ENCODE results near the gene COL1A2. TPM values are rescaled to one million over a fixed set of nuclear protein-coding genes. Genes with fewer than 3 reads are reported as not detected.
A peak's percentile ranks its signal among the peaks of the same experiment; 100 is the strongest.

COL1A2 gene
- polyA plus RNA-seq, 3 donors from 2014 or later, result not detected

DNA sequence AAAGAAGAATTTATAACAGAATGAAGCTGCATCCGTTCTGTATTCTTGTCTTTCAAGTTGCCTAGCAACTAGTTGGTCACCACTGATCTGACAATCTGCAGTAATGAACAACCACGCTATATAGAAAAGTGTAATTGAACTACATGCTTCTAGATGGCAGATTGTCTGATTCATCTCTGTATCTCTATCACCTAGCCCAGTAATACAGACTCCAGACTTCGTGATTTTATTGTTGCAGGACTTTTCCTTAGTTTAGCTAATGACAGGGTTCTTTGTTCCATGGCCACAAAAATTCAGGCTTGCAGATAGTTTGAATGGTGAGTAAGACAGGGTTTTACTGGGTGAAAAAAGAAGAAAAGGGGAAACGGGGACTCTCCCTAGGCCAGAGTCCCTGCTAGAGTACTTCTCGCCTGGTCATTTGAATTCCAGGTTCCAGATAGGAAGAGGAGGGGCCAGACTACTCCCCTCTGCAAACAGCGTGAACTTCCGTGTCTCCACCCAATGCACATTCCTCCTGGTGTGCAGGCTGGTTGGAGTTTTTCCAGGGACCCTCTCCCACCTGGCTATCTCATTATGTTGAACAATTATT, 45.9 kb downstream of the COL1A2 start:
- DNase-seq, result no peak
- Mint-ChIP-seq H3K4me1 (peaks cover 0 to 3% of the 10 kb centered on the region in 2 donors), H3K9me3 (no peaks in the 10 kb centered on the region), H3K4me3 (no peak overlapping the region), H3K36me3 (no peaks in the 10 kb centered on the region), H3K27ac (no peak overlapping the region), H3K27me3 (ENCODE audit: low read depth in 3 of 3) (peaks cover 0 to 7% (median 0%) of the 10 kb centered on the region in 3 donors)

DNA sequence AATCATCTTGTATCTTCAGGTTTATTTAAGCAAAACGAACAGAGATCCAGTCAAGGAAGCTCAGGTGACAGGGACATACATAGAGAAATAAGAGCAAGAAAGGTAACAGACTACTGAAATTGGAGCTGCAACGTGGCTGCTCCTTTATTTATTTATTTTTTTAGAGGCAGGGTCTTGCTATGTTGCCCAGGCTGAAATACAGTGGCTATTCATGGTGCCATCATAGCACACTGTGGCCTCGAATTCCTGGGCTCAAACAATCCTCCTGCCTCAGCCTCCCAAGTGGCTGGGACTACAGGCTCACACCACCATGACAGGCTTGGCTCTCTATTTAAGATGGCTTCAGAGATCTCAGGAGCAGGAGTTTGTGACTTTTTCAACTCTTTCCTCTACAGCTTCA, 46.4 kb downstream of the COL1A2 start:
- H3K9me3 Mint-ChIP-seq, result no peaks in the 10 kb centered on the region
- DNase-seq, result no peak
- no peak overlapping the region for H3K4me3 Mint-ChIP-seq
- H3K27ac Mint-ChIP-seq, result no peak overlapping the region
- peaks cover 0 to 1% of the 10 kb centered on the region in 2 donors for H3K4me1 Mint-ChIP-seq
- H3K36me3 Mint-ChIP-seq, result no peaks in the 10 kb centered on the region
- H3K27me3 Mint-ChIP-seq (ENCODE audit: low read depth in 3 of 3), result peaks cover 0 to 6% (median 0%) of the 10 kb centered on the region in 3 donors

DNA sequence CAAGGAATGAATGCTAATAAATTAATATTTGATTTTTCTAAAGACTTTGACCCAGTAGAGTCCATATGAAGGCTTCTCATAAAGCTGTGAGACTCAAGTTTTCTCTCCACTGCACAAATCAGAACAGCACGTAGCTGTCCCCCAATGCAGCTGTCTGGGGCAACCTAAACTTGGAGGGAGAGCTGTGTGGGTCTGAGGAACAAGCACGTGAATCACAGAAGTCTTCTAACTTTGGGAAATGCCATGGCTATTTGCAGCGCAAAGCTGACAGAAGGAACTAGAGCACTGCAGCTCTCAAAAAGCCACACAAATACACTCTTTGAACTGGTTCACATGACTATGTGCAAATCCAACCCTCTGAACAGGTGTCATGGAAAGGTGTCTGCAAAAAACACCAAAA, 47.9 kb downstream of the COL1A2 start:
- no peak for DNase-seq
- Mint-ChIP-seq H3K4me1 (no peaks in the 10 kb centered on the region), H3K36me3 (no peaks in the 10 kb centered on the region), H3K27me3 (ENCODE audit: low read depth in 3 of 3) (peaks cover 0 to 3% (median 0%) of the 10 kb centered on the region in 3 donors), H3K4me3 (no peak overlapping the region), H3K9me3 (no peaks in the 10 kb centered on the region), H3K27ac (no peak overlapping the region)

DNA sequence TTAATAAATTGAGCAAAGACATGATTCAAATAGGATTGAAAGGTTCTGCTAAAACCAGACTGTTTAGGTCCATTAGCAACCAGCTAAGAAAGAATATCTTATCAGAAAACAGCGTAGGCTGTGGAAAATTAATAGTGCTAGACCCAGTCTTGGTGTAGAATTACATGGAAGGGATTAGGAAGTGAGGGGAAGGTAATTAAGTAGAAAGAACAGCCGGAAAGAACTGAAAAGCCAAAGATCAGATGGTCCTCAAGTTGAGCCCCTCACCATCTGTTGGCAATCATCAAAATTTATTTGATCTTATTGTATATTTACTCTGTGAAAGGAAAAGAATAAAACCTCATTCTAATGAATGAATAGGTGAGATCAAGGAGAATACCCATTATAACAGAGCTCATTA, 50.1 kb downstream of the COL1A2 start:
- Mint-ChIP-seq H3K4me1 (no peaks in the 10 kb centered on the region), H3K27ac (no peak overlapping the region), H3K4me3 (no peak overlapping the region), H3K36me3 (no peaks in the 10 kb centered on the region), H3K9me3 (no peaks in the 10 kb centered on the region), H3K27me3 (ENCODE audit: low read depth in 3 of 3) (peaks cover 0 to 6% (median 0%) of the 10 kb centered on the region in 3 donors)
- DNase-seq, result no peak

DNA sequence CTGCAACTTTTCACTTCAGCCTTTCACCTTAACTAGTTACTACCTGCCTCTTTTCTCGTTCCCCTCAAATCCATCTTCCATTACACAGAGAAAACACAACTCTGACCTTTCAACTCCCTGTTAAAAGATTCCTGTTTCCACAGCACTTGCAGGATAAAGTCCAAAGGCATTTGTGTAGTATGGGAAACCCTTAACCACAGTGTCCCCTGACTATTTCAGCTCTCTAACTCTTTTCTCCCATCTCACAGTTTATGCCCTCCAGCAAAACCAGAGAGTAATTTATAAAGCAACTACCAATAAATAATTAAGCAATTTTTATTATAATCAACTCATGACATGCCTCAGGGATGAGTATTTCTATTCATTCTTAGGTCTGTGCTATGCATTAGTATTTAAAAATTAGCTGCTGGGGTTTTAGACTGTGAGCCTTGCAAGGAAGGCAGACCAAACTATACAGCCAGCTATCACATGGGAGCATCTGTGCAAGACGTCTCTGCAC, 51.0 kb downstream of the COL1A2 start:
- DNase-seq, result no peak
- Mint-ChIP-seq H3K27me3 (ENCODE audit: low read depth in 3 of 3) (peaks cover 0 to 6% (median 0%) of the 10 kb centered on the region in 3 donors), H3K36me3 (no peaks in the 10 kb centered on the region), H3K4me3 (no peak overlapping the region), H3K9me3 (no peaks in the 10 kb centered on the region), H3K27ac (no peak overlapping the region), H3K4me1 (no peaks in the 10 kb centered on the region)

DNA sequence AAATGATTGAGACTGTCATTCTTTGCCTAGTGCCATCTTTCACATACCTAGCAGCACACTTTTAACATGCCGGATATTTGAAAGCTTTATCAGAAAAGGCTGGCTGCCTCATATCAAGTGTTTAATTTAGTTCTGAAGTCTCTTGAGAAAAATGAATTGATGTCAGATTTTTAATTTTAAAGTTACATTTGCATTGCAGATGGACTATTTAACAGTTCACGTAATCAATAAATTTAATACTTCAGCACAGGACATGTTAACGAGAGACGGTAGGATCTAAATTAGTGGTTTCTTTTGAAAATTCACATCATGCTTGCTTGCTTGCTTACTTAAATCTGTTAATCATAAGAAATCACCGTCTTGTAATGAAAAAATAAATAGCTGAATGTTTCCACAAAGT, 51.6 kb downstream of the COL1A2 start:
- peaks cover 0 to 5% (median 0%) of the 10 kb centered on the region in 3 donors for H3K27me3 Mint-ChIP-seq (ENCODE audit: low read depth in 3 of 3)
- DNase-seq, result no peak
- no peaks in the 10 kb centered on the region for H3K9me3 Mint-ChIP-seq
- no peaks in the 10 kb centered on the region for H3K4me1 Mint-ChIP-seq
- no peak overlapping the region for H3K4me3 Mint-ChIP-seq
- no peaks in the 10 kb centered on the region for H3K36me3 Mint-ChIP-seq
- H3K27ac Mint-ChIP-seq, result no peak overlapping the region

DNA sequence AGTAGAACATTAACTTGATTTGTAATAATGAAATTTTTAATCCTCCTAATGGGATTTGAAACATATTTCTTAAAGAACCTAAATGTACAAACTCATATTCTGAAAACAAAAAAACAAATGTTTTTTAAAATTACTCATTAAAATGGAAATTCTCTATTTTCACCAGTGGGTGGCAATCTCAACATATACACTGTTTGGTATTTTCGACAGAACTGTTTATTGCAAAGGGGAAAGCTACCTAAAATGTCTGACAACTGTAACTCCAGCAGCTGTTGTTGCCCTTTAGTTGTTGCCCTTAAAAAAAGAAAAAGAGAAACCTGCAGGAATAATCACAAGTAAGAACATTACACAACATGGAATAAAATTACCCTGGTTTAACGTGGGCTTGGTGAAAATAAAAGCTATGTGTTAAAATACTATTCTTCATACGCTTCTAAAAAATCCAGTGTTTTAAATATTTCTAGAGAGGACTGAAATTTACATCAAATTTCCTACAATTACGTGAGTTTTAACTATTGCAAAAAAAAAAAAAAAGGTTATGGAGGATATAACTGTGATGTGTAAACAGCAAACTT, 54.5 kb downstream of the COL1A2 start:
- H3K27ac Mint-ChIP-seq, result no peak overlapping the region
- no peaks in the 10 kb centered on the region for H3K4me1 Mint-ChIP-seq
- H3K27me3 Mint-ChIP-seq (ENCODE audit: low read depth in 3 of 3), result peaks cover 0 to 5% (median 0%) of the 10 kb centered on the region in 3 donors
- DNase-seq, result peak; percentile 9 to 30 (median 16)
- H3K9me3 Mint-ChIP-seq, result no peaks in the 10 kb centered on the region
- no peak overlapping the region for H3K4me3 Mint-ChIP-seq
- H3K36me3 Mint-ChIP-seq, result no peaks in the 10 kb centered on the region

DNA sequence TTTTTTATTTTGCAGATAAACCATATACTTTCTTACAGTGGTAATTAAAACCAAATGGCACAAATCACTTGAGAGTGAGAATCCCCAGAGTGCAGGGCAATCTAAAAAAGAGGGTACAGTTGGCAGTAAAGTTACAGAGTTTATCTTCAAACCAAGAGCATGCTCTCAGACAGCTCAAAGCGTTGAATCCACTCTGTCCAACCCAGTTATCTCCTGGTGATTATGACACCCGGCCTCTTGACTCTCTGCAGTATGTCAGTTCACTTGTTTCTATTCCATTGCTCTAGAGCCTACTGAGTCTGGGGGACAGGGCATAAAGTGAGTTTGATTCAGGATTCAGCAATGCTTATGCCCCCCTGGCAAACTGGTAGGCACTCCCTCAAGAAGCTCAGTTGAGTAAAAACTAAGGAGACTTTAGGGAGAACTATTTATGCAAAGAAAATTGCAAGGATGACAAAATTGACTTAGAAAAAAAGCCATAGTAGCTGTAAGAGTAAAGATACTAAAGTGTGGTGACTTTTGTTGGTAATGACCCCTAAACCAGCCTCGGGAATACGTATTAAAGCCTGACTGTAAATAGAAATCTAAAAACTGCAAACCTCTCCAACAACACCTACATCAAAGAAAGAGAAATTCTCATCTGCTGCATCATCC, 55.5 kb downstream of the COL1A2 start:
- H3K27ac Mint-ChIP-seq, result no peak overlapping the region
- no peak overlapping the region for H3K4me3 Mint-ChIP-seq

DNA sequence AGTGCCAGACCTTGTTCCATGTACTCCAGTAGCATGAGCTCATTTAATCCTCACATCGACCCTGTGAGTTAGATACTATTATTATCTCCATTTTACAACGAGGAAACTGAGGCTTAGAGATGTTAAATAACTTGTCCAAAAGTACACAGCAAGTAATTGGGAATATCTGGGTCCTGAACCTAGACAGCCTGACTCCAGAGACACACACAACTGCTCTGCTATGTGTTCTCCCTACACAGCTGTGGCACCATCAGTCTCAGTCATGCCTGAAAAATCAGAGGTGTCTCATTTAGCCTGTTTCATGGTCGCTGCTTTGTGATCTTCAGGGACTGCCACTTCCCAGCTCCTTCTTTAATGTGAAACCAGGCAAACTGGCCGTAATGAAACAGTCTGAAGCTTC, 56.5 kb downstream of the COL1A2 start:
- Mint-ChIP-seq H3K4me1 (no peaks in the 10 kb centered on the region), H3K27ac (no peak overlapping the region), H3K4me3 (no peak overlapping the region), H3K9me3 (peaks cover 0 to 2% (median 0%) of the 10 kb centered on the region in 6 donors), H3K36me3 (no peaks in the 10 kb centered on the region), H3K27me3 (ENCODE audit: low read depth in 3 of 3) (peaks cover 0 to 5% (median 0%) of the 10 kb centered on the region in 3 donors)
- no peak for DNase-seq

More for the DNA sequence above, 55.5 kb downstream of the COL1A2 start:
- H3K4me1 Mint-ChIP-seq, result no peaks in the 10 kb centered on the region
- DNase-seq, result no peak
- peaks cover 0 to 2% (median 0%) of the 10 kb centered on the region in 6 donors for H3K9me3 Mint-ChIP-seq
- H3K27me3 Mint-ChIP-seq (ENCODE audit: low read depth in 3 of 3), result peaks cover 0 to 5% (median 0%) of the 10 kb centered on the region in 3 donors
- no peaks in the 10 kb centered on the region for H3K36me3 Mint-ChIP-seq

DNA sequence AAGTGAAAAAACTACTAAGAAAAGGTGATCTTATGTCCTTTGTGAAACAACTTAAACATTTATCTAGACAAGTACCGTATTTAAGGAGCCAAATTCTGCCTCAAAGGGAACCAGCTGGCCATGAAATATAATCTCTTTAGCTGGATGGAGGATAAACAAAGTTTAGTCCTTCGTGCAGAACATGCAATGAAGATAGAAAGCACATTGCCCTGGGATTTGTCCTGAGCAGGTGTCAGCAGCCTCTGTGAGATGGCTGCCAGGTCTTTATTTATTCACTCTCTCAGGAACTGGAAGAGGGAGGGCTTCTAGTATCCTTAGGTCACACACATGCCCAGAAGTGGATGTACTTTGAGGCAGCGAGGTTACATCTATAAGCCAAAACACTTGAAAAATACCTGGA, 57.5 kb downstream of the COL1A2 start:
- H3K4me1 Mint-ChIP-seq, result no peaks in the 10 kb centered on the region
- no peak for DNase-seq
- no peak overlapping the region for H3K27ac Mint-ChIP-seq
- H3K36me3 Mint-ChIP-seq, result no peaks in the 10 kb centered on the region
- peaks cover 0 to 5% (median 0%) of the 10 kb centered on the region in 3 donors for H3K27me3 Mint-ChIP-seq (ENCODE audit: low read depth in 3 of 3)
- no peak overlapping the region for H3K4me3 Mint-ChIP-seq
- peaks cover 0 to 2% (median 0%) of the 10 kb centered on the region in 6 donors for H3K9me3 Mint-ChIP-seq

DNA sequence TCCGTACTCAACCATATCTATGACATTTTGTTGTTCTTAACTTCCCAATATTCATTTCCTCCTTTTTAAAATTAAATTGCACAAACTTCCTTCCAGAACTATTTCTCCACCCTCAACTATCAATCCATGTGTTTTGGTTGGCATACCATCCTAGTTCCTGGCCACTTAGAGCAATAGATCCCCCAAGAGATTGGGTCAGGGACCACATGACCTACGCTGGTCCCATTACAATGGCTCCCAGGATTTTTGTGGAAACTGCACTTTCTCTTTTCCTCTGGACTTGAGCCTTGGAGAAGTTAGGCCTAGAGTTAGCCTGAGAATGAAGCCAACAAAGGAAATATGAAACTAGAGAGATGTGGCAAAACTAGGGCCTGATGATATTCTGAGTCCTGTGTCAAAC, 59.2 kb downstream of the COL1A2 start:
- Mint-ChIP-seq H3K27ac (no peak overlapping the region), H3K4me1 (no peaks in the 10 kb centered on the region), H3K36me3 (no peaks in the 10 kb centered on the region), H3K9me3 (peaks cover 0 to 2% (median 0%) of the 10 kb centered on the region in 6 donors), H3K4me3 (no peak overlapping the region), H3K27me3 (ENCODE audit: low read depth in 3 of 3) (peaks cover 0 to 3% (median 0%) of the 10 kb centered on the region in 3 donors)
- DNase-seq, result no peak

DNA sequence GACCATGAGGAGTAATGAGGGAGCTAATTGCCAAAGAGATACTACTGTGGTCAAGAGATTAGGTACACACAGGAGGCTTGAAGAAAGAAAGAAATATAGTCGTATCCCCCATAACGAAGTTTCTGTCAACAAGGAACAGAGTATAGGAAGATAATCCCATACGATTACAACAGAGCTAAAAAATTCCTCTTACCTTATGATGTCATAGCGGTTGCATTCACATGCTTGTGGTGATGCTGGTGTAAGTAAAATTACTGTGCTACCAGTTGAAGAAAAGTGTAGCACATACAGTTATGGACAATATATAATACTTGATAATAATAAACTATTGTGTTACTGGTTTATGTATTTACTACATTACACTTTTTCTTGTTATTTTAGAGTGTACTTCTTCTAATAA, 63.3 kb downstream of the COL1A2 start:
- no peaks in the 10 kb centered on the region for H3K36me3 Mint-ChIP-seq
- peaks cover 0 to 2% (median 0%) of the 10 kb centered on the region in 6 donors for H3K9me3 Mint-ChIP-seq
- H3K27ac Mint-ChIP-seq, result no peak overlapping the region
- DNase-seq, result no peak
- no peaks in the 10 kb centered on the region for H3K4me1 Mint-ChIP-seq
- H3K27me3 Mint-ChIP-seq (ENCODE audit: low read depth in 3 of 3), result peaks cover 0 to 3% (median 1%) of the 10 kb centered on the region in 3 donors
- H3K4me3 Mint-ChIP-seq, result no peak overlapping the region

DNA sequence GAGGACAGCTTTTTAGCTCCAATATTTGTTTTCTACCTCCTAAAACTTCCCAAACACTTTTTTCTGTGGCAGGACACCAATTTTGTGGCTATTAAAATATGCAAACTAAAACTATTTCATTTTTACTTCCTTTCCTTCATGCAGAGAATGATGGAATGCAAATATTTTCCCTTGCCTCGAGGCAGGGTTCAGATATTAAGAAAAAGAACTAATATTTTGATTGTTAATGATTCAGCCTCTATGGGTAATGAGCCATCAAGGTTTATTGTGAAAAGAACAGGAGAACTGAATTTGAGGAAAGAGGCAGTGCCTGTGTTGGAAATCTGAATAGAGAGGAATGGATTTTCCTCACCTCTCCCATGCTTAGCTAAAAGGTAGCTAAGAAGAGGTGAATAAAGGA, 71.8 kb downstream of the COL1A2 start:
- no peaks in the 10 kb centered on the region for H3K36me3 Mint-ChIP-seq
- DNase-seq, result no peak
- no peaks in the 10 kb centered on the region for H3K4me1 Mint-ChIP-seq
- H3K27me3 Mint-ChIP-seq (ENCODE audit: low read depth in 3 of 3), result peaks cover 0 to 5% (median 3%) of the 10 kb centered on the region in 3 donors
- peaks cover 0 to 4% (median 1%) of the 10 kb centered on the region in 6 donors for H3K9me3 Mint-ChIP-seq
- H3K27ac Mint-ChIP-seq, result no peak overlapping the region
- no peak overlapping the region for H3K4me3 Mint-ChIP-seq

DNA sequence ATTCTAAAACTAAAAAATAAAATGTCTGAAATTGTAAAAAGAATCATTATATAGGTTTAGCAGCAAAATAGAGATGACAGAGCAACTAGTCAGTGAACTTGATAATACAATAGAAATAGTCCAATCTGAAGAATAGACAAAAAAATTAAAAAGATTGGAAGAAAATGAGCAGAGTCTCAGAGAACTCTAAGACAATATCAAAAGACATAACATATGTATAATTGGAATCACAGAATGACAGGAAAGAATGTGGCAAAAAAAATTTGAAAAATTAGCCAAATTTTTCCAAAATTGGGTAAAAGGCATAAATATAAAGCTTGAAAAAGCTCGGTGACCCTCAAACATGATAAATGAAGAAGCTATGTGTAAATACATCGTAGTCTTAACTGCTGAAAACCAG, 76.9 kb downstream of the COL1A2 start:
- Mint-ChIP-seq H3K9me3 (peaks cover 0 to 8% (median 2%) of the 10 kb centered on the region in 6 donors), H3K4me3 (no peak overlapping the region), H3K4me1 (no peaks in the 10 kb centered on the region), H3K27me3 (ENCODE audit: low read depth in 3 of 3) (peaks cover 0 to 4% (median 3%) of the 10 kb centered on the region in 3 donors), H3K36me3 (no peaks in the 10 kb centered on the region), H3K27ac (no peak overlapping the region)
- DNase-seq, result no peak

All from immature natural killer cell (primary cell).